Kidney (tissue), 14 donors: ENCODE data around the gene TCP11L2. TPM values are rescaled to one million over a fixed set of nuclear protein-coding genes. Genes with fewer than 3 reads are reported as not detected.
A peak's percentile ranks its signal among the peaks of the same experiment; 100 is the strongest.
"Not testable (repeated sequence)": the region's sequence is repeated elsewhere in the genome, so short reads cannot be mapped to it uniquely, and the experiment has no call there.

Experiments
- DNase-seq, 5 donors: peaks; one replicate each; pipeline ENCODE4 v3.0.0-alpha.2; 2013 to 2020
- FAIRE-seq: peaks from 2 replicates; lab custom pipeline; 2012; peaks lifted over from hg19 to GRCh38; lab: Jason Lieb, UNC
- H3K27ac ChIP-seq, 2 donors: one replicate each; pipeline ENCODE4 v1.7.0; 2013; ENCODE audit warnings: low read depth in 2 of 2, low read length in 2 of 2, inconsistent platforms in 1 of 2
- H3K27me3 ChIP-seq: one replicate; pipeline ENCODE4 v1.7.1; 2013; ENCODE audit warnings: low read length, inconsistent platforms; ENCODE audit not compliant: control insufficient read depth, insufficient read depth
- H3K36me3 ChIP-seq, 3 donors: one replicate each; pipeline versions ENCODE4 v1.7.0 to v1.7.1; 2013; ENCODE audit warnings: low read length in 3 of 3, control low read depth in 1 of 3, inconsistent platforms in 1 of 3; ENCODE audit not compliant: insufficient read depth in 3 of 3, control insufficient read depth in 2 of 3
- H3K4me1 ChIP-seq, 3 donors: one replicate each; pipeline versions ENCODE4 v1.7.0 to v1.7.1; 2013; ENCODE audit warnings: low read length in 3 of 3, inconsistent platforms in 1 of 3, low read depth in 1 of 3; ENCODE audit not compliant: control insufficient read depth in 2 of 3, insufficient read depth in 2 of 3
- H3K4me3 ChIP-seq, 3 donors: one replicate each; pipeline versions ENCODE4 v1.7.0 to v1.8.1; 2013; ENCODE audit warnings: low read length in 3 of 3, control low read depth in 1 of 3, inconsistent platforms in 1 of 3
- H3K9ac ChIP-seq, 3 donors: one replicate each; pipeline versions ENCODE4 v1.7.0 to v1.7.1; 2013; ENCODE audit warnings: low read length in 3 of 3, control low read depth in 1 of 3, inconsistent platforms in 1 of 3
- H3K9me3 ChIP-seq, 3 donors: one replicate each; pipeline versions ENCODE4 v1.7.0 to v1.7.1; 2013; ENCODE audit warnings: low read length in 3 of 3, control low read depth in 1 of 3, inconsistent platforms in 1 of 3; ENCODE audit not compliant: control insufficient read depth in 2 of 3, insufficient read depth in 1 of 3
- intact Hi-C: fragments of 100-400 bp; cut with DNase I; formaldehyde crosslinking; loops from one replicate; pipeline ENCODE4 v1.11.1; 2022
- polyA plus RNA-seq: library from polyadenylated mRNA; stranded (reverse); fragments of 350-450 nt; fragmentation: Illumina TruSeq; extraction: RNeasy Lipid Tissue Mini Kit (QIAGEN cat#74804); gene quantifications from one replicate; pipeline ENCODE4 v1.2.3, GENCODE V29; 2014; ENCODE audit warnings: low read depth, low replicate concordance; ENCODE audit not compliant: insufficient read depth
- total RNA-seq: library from RNA; stranded (reverse); fragmentation: NEBNext Ultra II Directional; extraction: Animal tissue kit (Norgen Biotek cat#: 25700); gene quantifications from one replicate; pipeline ENCODE4 v1.2.1, GENCODE V29; 2021
- TF ChIP-seq, protein P1 (sequence below): IDR thresholded peaks from 3 replicates; pipeline ENCODE4 v1.5.1; 2012; ENCODE audit warnings: mild to moderate bottlenecking, moderate library complexity, borderline replicate concordance; ENCODE audit not compliant: insufficient read depth; ENCODE audit errors: extremely low read depth
- donor health status: control.
- donor health status: control.
- donor health status: control.
- donor health status: control.
- donor health status: control.
- donor health status: DM: yes; HTN: yes; CAD: no.
- donor health status: Normal renal cell carcinoma (clear cell type).

Gene TCP11L2
- total and polyA plus RNA-seq, 2 donors from 2014 or later, result 2.3 to 34.5 TPM

GRCh38 chr12:106311139-106311538 is 8.6 kb downstream of the TCP11L2 start:
- DNase-seq (peak in 3 of 5 donors; percentile 26 to 50 (median 42)), FAIRE-seq (no peak)
- no peak overlapping the region for H3K9ac ChIP-seq
- no peak overlapping the region for H3K4me3 ChIP-seq
- TF ChIP-seq, protein P1, sequence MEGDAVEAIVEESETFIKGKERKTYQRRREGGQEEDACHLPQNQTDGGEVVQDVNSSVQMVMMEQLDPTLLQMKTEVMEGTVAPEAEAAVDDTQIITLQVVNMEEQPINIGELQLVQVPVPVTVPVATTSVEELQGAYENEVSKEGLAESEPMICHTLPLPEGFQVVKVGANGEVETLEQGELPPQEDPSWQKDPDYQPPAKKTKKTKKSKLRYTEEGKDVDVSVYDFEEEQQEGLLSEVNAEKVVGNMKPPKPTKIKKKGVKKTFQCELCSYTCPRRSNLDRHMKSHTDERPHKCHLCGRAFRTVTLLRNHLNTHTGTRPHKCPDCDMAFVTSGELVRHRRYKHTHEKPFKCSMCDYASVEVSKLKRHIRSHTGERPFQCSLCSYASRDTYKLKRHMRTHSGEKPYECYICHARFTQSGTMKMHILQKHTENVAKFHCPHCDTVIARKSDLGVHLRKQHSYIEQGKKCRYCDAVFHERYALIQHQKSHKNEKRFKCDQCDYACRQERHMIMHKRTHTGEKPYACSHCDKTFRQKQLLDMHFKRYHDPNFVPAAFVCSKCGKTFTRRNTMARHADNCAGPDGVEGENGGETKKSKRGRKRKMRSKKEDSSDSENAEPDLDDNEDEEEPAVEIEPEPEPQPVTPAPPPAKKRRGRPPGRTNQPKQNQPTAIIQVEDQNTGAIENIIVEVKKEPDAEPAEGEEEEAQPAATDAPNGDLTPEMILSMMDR, result no peak
- H3K9me3 ChIP-seq, result no peaks in the 10 kb centered on the region
- H3K4me1 ChIP-seq, result peaks cover 0 to 9% (median 9%) of the 10 kb centered on the region in 3 donors
- intact Hi-C loops, result no loop called here
- H3K27me3 ChIP-seq, result no peaks in the 10 kb centered on the region
- peaks cover 2 to 18% (median 6%) of the 10 kb centered on the region in 3 donors for H3K36me3 ChIP-seq
- H3K27ac ChIP-seq, result no peak overlapping the region

GRCh38 chr12:106313413-106313812 is 10.9 kb downstream of the TCP11L2 start:
- H3K9me3 ChIP-seq, H3K27me3 ChIP-seq, H3K27ac ChIP-seq, H3K4me3 ChIP-seq, H3K4me1 ChIP-seq, FAIRE-seq, DNase-seq, intact Hi-C loops, H3K9ac ChIP-seq: not testable (repeated sequence)
- H3K36me3 ChIP-seq, result peaks cover 2 to 25% (median 9%) of the 10 kb centered on the region in 3 donors

DNA sequence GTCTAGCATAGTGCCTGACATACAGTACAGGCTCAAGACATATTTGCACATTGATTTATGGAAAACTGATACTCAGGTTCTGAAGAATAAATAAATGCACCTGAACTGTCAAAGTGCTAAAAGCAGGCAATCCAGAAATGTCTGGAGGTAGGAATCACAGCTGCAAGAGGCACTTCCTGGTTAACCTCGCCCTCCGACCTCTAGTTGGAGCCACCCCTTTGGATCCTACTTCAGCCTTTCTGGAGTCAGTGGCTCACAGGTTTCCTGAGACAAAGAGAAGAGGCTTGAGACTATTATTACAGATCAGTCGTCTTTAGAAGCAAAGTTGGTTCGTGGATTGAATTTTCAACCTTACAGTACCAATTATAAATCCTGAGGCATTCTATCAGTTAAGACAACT is 13.0 kb downstream of the TCP11L2 start:
- FAIRE-seq, result no peak
- H3K36me3 ChIP-seq, result peaks cover 2 to 30% (median 9%) of the 10 kb centered on the region in 3 donors
- H3K4me1 ChIP-seq, result peaks cover 0 to 5% (median 0%) of the 10 kb centered on the region in 3 donors
- no peak overlapping the region for H3K27ac ChIP-seq
- intact Hi-C loops, result no loop called here
- no peaks in the 10 kb centered on the region for H3K27me3 ChIP-seq
- TF ChIP-seq, protein P1, result no peak
- H3K9me3 ChIP-seq, result no peaks in the 10 kb centered on the region
- no peak overlapping the region for H3K9ac ChIP-seq
- DNase-seq, result no peak
- no peak overlapping the region for H3K4me3 ChIP-seq

DNA sequence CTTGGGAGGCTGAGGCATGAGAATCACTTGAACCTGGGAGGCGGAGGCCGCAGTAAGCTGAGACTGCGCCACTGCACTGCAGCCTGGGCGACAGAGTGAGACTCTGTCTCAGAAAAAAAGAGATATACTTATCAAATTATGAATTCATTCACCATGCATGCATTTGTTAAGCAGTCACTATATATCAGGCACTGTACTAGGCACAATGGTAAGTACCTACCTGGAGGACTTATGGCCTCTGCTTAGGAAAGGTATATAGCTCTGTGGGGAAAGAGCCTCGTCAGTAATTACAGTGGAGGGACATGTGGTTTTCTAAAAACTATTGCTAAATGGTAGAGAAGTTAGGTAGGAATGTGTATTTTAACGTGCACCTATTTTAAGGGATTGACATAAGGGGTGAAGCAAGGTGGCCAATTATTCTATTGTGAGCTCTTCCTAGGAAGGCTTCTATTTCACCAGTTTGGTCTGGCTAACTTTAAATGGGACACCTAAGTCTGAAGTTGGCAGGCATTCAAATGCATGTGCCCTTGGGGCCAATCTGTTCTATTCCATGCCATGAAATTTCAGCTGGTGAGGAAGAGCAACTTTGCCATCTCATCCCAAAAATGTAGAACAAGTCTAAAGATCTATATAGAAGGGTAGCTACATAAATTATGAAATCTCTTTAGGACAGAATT is 15.0 kb downstream of the TCP11L2 start:
- Histone ChIP-seq H3K36me3 (peaks cover 2 to 46% (median 14%) of the 10 kb centered on the region in 3 donors), H3K27me3 (no peaks in the 10 kb centered on the region), H3K27ac (no peak overlapping the region), H3K4me3 (no peak overlapping the region), H3K9ac (no peak overlapping the region), H3K4me1 (no peaks in the 10 kb centered on the region), H3K9me3 (no peaks in the 10 kb centered on the region)
- FAIRE-seq (no peak), DNase-seq (no peak)
- intact Hi-C loops, result no loop called here
- TF ChIP-seq, protein P1, result no peak
